Measurements from ENCODE around the gene DIDO1.
"Not testable (repeated sequence)": the region's sequence is repeated elsewhere in the genome, so short reads cannot be mapped to it uniquely, and the experiment has no call there.

DIDO1 gene

DNA sequence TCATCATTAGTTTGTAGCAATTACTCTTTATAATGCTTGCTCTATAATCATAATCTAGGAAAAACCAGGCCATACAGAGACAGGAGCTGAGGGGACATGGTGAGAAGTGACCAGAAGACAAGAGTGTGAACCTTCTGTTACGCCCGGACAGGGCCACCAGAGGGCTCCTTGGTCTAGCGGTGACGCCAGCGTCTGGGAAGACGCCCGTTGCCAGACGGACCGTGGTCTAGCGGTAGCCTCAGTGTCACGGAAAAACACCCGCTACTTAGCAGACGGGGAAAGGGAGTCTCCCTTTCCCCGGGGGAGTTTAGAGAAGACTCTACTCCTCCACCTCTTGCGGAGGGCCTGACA is 52.6 kb downstream of the DIDO1 start:
- peak; percentile 79 to 83 for DNase-seq
- not testable (repeated sequence) for H3K27me3 ChIP-seq (ENCODE audit: insufficient read depth, low read length); H3K27ac ChIP-seq (ENCODE audit: low read depth, low read length); H2BK5ac ChIP-seq (ENCODE audit: low read depth, low read length, poor library complexity); H3K9me3 ChIP-seq (ENCODE audit: insufficient read depth, low read depth, low read length); H3K36me3 ChIP-seq (ENCODE audit: control insufficient read depth in 1 of 2, insufficient read depth in 2 of 2, low read length in 2 of 2); H3K4me3 ChIP-seq (ENCODE audit: low read depth, low read length); H3K14ac ChIP-seq (ENCODE audit: low read length); H3K9ac ChIP-seq (ENCODE audit: low read length); H4K8ac ChIP-seq (ENCODE audit: low read depth, low read length); H2AFZ ChIP-seq (ENCODE audit: insufficient read depth, low read length, poor library complexity); H3K4ac ChIP-seq (ENCODE audit: low read depth, low read length); H3K4me1 ChIP-seq (ENCODE audit: control insufficient read depth in 1 of 2, insufficient read depth in 2 of 2, low read length in 2 of 2); H3K18ac ChIP-seq (ENCODE audit: low read length); H2BK12ac ChIP-seq (ENCODE audit: low read length); H4K91ac ChIP-seq (ENCODE audit: low read depth, low read length); H4K12ac ChIP-seq (ENCODE audit: low read depth, low read length); H2AK5ac ChIP-seq (ENCODE audit: low read length); H3K23ac ChIP-seq (ENCODE audit: low read length); H3K79me1 ChIP-seq (ENCODE audit: low read length); H3K4me2 ChIP-seq (ENCODE audit: low read length); H3K79me2 ChIP-seq (ENCODE audit: control insufficient read depth, insufficient read depth, low read length, poor library complexity); H2BK120ac ChIP-seq (ENCODE audit: insufficient read depth, low read length, poor library complexity)
- no CpG with 5 or more reads among the region's 15 CpGs for WGBS (ENCODE audit: extremely low coverage, insufficient coverage, insufficient read length)

DNA sequence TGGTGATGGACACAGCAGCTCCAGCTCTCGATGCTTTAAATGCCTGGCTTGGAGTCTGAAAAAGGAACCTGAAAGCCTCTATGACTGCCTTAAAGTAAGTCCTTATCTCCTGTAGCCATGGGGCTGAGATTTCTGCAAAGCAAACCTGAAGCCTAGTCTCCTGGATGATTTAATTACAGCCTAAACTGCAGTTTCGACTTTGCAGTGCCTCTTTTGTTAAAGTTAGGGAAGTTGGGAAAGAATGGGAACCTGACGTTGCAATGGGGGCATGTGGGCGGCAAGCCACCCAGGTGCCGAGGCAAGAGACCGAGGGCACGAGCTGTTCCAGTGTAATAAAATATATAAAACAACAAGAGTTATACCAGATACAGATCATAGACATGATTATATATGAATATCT is 53.0 kb downstream of the DIDO1 start:
- Histone ChIP-seq H2BK5ac (ENCODE audit: low read depth, low read length, poor library complexity) (no peak overlapping the region), H2BK120ac (ENCODE audit: insufficient read depth, low read length, poor library complexity) (no peak overlapping the region), H3K4me1 (ENCODE audit: control insufficient read depth in 1 of 2, insufficient read depth in 2 of 2, low read length in 2 of 2) (peaks cover 4 to 7% of the 10 kb centered on the region in 2 experiments), H3K14ac (ENCODE audit: low read length) (no peak overlapping the region), H3K23ac (ENCODE audit: low read length) (no peak overlapping the region), H3K9me3 (ENCODE audit: insufficient read depth, low read depth, low read length) (no peaks in the 10 kb centered on the region), H3K4me3 (ENCODE audit: low read depth, low read length) (no peak overlapping the region), H3K36me3 (ENCODE audit: control insufficient read depth in 1 of 2, insufficient read depth in 2 of 2, low read length in 2 of 2) (peaks cover 3 to 5% of the 10 kb centered on the region in 2 experiments), H3K79me1 (ENCODE audit: low read length) (no peaks in the 10 kb centered on the region), H3K4me2 (ENCODE audit: low read length) (no peak overlapping the region), H3K27me3 (ENCODE audit: insufficient read depth, low read length) (no peaks in the 10 kb centered on the region), H2AFZ (ENCODE audit: insufficient read depth, low read length, poor library complexity) (no peak overlapping the region), H3K4ac (ENCODE audit: low read depth, low read length) (no peak overlapping the region), H3K9ac (ENCODE audit: low read length) (no peak overlapping the region), H2BK12ac (ENCODE audit: low read length) (no peak overlapping the region), H3K79me2 (ENCODE audit: control insufficient read depth, insufficient read depth, low read length, poor library complexity) (no peaks in the 10 kb centered on the region), H4K12ac (ENCODE audit: low read depth, low read length) (no peak overlapping the region), H3K27ac (ENCODE audit: low read depth, low read length) (no peak overlapping the region), H3K18ac (ENCODE audit: low read length) (no peak overlapping the region), H2AK5ac (ENCODE audit: low read length) (no peak overlapping the region), H4K8ac (ENCODE audit: low read depth, low read length) (no peak overlapping the region), H4K91ac (ENCODE audit: low read depth, low read length) (no peak overlapping the region)
- no CpG with 5 or more reads among the region's 7 CpGs for WGBS (ENCODE audit: extremely low coverage, insufficient coverage, insufficient read length)
- no peak for DNase-seq

DNA sequence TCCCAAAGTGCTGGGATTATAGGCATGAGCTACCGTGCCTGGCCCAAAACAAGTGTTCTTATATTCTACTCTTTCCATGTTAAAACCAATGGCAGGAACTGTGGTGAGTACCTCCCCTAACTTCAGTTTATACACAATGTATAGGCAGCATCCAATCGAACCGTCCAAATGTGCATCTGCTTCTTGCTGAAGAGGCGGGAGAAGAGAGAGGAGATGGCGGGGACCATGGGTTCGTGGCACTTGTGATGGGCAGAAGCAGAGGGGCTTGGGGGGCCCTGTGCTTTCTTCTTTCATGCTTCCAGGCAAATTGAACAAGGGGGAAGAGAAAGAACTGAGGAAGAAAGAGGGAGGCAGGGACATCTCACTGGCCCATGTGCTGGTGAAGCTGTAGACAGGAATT is 53.4 kb downstream of the DIDO1 start:
- H3K9me3 ChIP-seq (ENCODE audit: insufficient read depth, low read depth, low read length) = no peaks in the 10 kb centered on the region
- H2BK120ac ChIP-seq (ENCODE audit: insufficient read depth, low read length, poor library complexity) = no peak overlapping the region
- H3K27me3 ChIP-seq (ENCODE audit: insufficient read depth, low read length) = no peaks in the 10 kb centered on the region
- no peak overlapping the region for H2BK12ac ChIP-seq (ENCODE audit: low read length)
- no peak overlapping the region for H3K4ac ChIP-seq (ENCODE audit: low read depth, low read length)
- no peak overlapping the region for H4K91ac ChIP-seq (ENCODE audit: low read depth, low read length)
- peaks cover 3 to 5% of the 10 kb centered on the region in 2 experiments for H3K36me3 ChIP-seq (ENCODE audit: control insufficient read depth in 1 of 2, insufficient read depth in 2 of 2, low read length in 2 of 2)
- no peak overlapping the region for H2AFZ ChIP-seq (ENCODE audit: insufficient read depth, low read length, poor library complexity)
- H3K14ac ChIP-seq (ENCODE audit: low read length) = no peak overlapping the region
- no peak overlapping the region for H3K18ac ChIP-seq (ENCODE audit: low read length)
- H3K4me3 ChIP-seq (ENCODE audit: low read depth, low read length) = no peak overlapping the region
- no peaks in the 10 kb centered on the region for H3K79me1 ChIP-seq (ENCODE audit: low read length)
- no CpG with 5 or more reads among the region's 6 CpGs for WGBS (ENCODE audit: extremely low coverage, insufficient coverage, insufficient read length)
- H3K23ac ChIP-seq (ENCODE audit: low read length) = no peak overlapping the region
- H3K9ac ChIP-seq (ENCODE audit: low read length) = no peak overlapping the region
- no peak overlapping the region for H3K4me2 ChIP-seq (ENCODE audit: low read length)
- no peak overlapping the region for H4K12ac ChIP-seq (ENCODE audit: low read depth, low read length)
- no peak for DNase-seq
- peaks cover 4 to 7% of the 10 kb centered on the region in 2 experiments for H3K4me1 ChIP-seq (ENCODE audit: control insufficient read depth in 1 of 2, insufficient read depth in 2 of 2, low read length in 2 of 2)
- H2AK5ac ChIP-seq (ENCODE audit: low read length) = no peak overlapping the region
- no peak overlapping the region for H4K8ac ChIP-seq (ENCODE audit: low read depth, low read length)
- H3K27ac ChIP-seq (ENCODE audit: low read depth, low read length) = no peak overlapping the region
- H2BK5ac ChIP-seq (ENCODE audit: low read depth, low read length, poor library complexity) = no peak overlapping the region
- H3K79me2 ChIP-seq (ENCODE audit: control insufficient read depth, insufficient read depth, low read length, poor library complexity) = no peaks in the 10 kb centered on the region

DNA sequence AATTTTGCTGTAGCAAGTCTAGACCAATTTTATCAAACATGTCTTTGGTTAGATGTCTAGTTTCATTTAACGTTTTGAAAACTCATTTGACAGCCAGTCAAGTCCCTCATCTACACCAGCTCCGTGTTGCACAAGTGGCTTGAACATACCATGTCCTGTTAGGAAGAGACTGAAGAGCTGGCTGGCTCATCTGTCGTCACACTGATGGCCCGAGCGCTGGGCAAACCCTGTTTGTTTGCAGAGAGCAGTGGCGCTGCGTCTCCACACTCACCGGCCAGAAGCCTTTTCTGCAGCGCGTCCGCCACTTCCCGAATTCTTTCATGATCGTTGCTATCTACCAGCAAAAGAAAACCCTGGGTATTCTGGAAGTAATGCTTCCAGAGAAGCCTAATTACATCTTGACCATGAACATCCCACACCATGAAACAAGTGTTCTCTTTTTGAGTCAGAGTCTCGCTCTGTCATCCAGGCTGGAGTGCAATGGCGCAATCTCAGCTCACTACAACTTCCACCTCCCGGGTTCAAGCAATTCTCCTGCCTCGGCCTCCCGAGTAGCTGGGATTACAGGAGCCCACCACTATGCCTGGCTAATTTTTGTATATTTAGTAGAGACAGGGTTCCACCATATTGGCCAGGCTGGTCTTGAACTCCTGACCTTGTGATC is 54.0 kb downstream of the DIDO1 start:
- Histone ChIP-seq H2AK5ac (ENCODE audit: low read length) (no peak overlapping the region), H2BK12ac (ENCODE audit: low read length) (no peak overlapping the region), H3K23ac (ENCODE audit: low read length) (no peak overlapping the region), H3K18ac (ENCODE audit: low read length) (no peak overlapping the region), H4K8ac (ENCODE audit: low read depth, low read length) (no peak overlapping the region), H3K14ac (ENCODE audit: low read length) (no peak overlapping the region), H3K4me2 (ENCODE audit: low read length) (no peak overlapping the region), H2BK5ac (ENCODE audit: low read depth, low read length, poor library complexity) (no peak overlapping the region), H3K9me3 (ENCODE audit: insufficient read depth, low read depth, low read length) (no peaks in the 10 kb centered on the region), H4K91ac (ENCODE audit: low read depth, low read length) (no peak overlapping the region), H3K9ac (ENCODE audit: low read length) (no peak overlapping the region), H3K4ac (ENCODE audit: low read depth, low read length) (no peak overlapping the region), H3K36me3 (ENCODE audit: control insufficient read depth in 1 of 2, insufficient read depth in 2 of 2, low read length in 2 of 2) (peaks cover 3% of the 10 kb centered on the region in 2 experiments), H3K4me1 (ENCODE audit: control insufficient read depth in 1 of 2, insufficient read depth in 2 of 2, low read length in 2 of 2) (peaks cover 4 to 7% of the 10 kb centered on the region in 2 experiments), H3K79me1 (ENCODE audit: low read length) (no peaks in the 10 kb centered on the region), H4K12ac (ENCODE audit: low read depth, low read length) (no peak overlapping the region), H3K27ac (ENCODE audit: low read depth, low read length) (no peak overlapping the region), H3K4me3 (ENCODE audit: low read depth, low read length) (no peak overlapping the region), H3K79me2 (ENCODE audit: control insufficient read depth, insufficient read depth, low read length, poor library complexity) (no peaks in the 10 kb centered on the region), H2AFZ (ENCODE audit: insufficient read depth, low read length, poor library complexity) (no peak overlapping the region), H2BK120ac (ENCODE audit: insufficient read depth, low read length, poor library complexity) (no peak overlapping the region), H3K27me3 (ENCODE audit: insufficient read depth, low read length) (no peaks in the 10 kb centered on the region)
- DNase-seq = no peak
- WGBS (ENCODE audit: extremely low coverage, insufficient coverage, insufficient read length) = no CpG with 5 or more reads among the region's 18 CpGs
